H1 (cell line): ENCODE measurements around the gene TPSAB1. TPM values are rescaled to one million over a fixed set of nuclear protein-coding genes. Genes with fewer than 3 reads are reported as not detected.

Experiments used
- GTF2F1 ChIP-seq: IDR thresholded peaks from 2 replicates; pipeline ENCODE4 v1.6.1; 2012; ENCODE audit warnings: low read depth, low read length, improper control_type of control experiment, borderline replicate concordance
- polyA plus RNA-seq, 7 experiments: library from polyadenylated mRNA; depleted of rRNA in 3 of 7; stranded (reverse) in 5 of 7; unstranded in 2 of 7; fragments of >200 nt in 5 of 7; fragments of 200-250 nt in 2 of 7; gene quantifications; 1 replicate in 5 of 7; 2 replicates in 1 of 7; 4 replicates in 1 of 7; pipeline versions ENCODE4 v1.2.1 to v1.2.3, GENCODE V29; 2011 to 2013; ENCODE audit warnings: missing spikeins in 2 of 7, mixed read lengths in 2 of 7
- total RNA-seq: library from RNA; stranded (reverse); fragmentation: NEBNext Ultra II Directional; extraction: Animal tissue kit (Norgen Biotek cat#: 25700); gene quantifications from 2 replicates; pipeline ENCODE4 v1.2.1, GENCODE V29; 2021
- TF ChIP-seq, protein P1 (sequence below), 3 experiments: IDR thresholded peaks; 1 replicate in 2 of 3; 2 replicates in 1 of 3; pipeline versions ENCODE4 v1.5.1 to v1.6.1; 2011; ENCODE audit warnings: low read length in 3 of 3, mild to moderate bottlenecking in 3 of 3, inconsistent platforms in 2 of 3, low read depth in 1 of 3, moderate library complexity in 1 of 3; ENCODE audit not compliant: insufficient read depth in 1 of 3; ENCODE audit errors: control extremely low read depth in 1 of 3

TPSAB1 gene
- total and polyA plus RNA-seq, 2 of the 8 experiments (the other 6 are each of a cell fraction or from before 2014, with no cell fraction given): 0.09 TPM; not detected in 1

DNA sequence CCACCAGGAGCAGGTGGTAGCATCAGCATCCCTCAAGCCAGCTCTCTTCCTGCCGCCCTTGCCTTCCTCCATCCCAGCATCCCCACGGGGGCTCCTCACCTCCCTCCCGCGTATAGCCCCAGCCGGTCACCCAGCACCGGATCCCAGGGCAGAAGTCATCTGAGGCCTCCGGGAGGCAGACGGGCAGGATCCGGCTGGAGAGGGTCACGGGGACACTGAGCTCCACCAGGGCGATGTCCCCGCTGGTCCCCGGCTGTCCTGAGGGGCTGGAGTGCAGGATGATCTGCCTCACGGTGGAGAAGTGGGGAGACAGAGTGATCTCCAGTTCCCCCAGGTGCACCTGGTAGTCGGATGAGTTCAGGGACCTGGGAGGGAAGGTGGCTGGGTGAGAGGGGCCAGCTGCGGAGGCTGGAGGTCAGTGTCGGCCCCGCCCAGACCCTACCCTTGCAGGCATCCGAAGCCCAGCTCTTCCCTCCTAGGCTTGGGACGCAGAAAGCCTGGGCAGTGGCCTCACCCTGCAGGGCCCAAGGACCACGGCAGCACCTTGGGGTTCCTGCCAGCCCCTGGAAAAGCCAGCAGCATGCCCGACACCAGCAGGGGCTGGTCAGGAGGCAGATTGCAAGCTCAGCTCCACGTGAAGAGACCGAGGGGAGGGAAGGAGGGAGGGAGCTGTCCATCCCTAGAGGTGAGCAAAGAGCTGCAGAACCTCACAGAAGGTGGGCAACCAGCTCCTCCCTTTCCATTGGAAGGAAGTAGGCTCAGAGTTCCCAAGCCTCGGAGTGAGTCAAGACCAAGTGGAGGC is 17.8 kb upstream of the TPSAB1 start (continued):
- TF ChIP-seq GTF2F1: no peak
- TF ChIP-seq, protein P1, sequence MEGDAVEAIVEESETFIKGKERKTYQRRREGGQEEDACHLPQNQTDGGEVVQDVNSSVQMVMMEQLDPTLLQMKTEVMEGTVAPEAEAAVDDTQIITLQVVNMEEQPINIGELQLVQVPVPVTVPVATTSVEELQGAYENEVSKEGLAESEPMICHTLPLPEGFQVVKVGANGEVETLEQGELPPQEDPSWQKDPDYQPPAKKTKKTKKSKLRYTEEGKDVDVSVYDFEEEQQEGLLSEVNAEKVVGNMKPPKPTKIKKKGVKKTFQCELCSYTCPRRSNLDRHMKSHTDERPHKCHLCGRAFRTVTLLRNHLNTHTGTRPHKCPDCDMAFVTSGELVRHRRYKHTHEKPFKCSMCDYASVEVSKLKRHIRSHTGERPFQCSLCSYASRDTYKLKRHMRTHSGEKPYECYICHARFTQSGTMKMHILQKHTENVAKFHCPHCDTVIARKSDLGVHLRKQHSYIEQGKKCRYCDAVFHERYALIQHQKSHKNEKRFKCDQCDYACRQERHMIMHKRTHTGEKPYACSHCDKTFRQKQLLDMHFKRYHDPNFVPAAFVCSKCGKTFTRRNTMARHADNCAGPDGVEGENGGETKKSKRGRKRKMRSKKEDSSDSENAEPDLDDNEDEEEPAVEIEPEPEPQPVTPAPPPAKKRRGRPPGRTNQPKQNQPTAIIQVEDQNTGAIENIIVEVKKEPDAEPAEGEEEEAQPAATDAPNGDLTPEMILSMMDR (IDR thresholded peaks at IDR 0.05; ENCODE audit: control extremely low read depth in 1 of 3, insufficient read depth in 1 of 3, low read depth in 1 of 3, low read length in 3 of 3): no peak
